HG03342 (cell line): Measurements from ENCODE around the gene TRIM41.
"Not testable (repeated sequence)": the region's sequence is repeated elsewhere in the genome, so short reads cannot be mapped to it uniquely, and the experiment has no call there.

ENCODE experiments used
- ATAC-seq: cut with Tn5 transposase; IDR thresholded peaks from one replicate; pipeline ENCODE4 v1.9.1; 2021; ENCODE audit warnings: mild to moderate bottlenecking, moderate library complexity; ENCODE audit not compliant: unreplicated experiment

Gene TRIM41

DNA sequence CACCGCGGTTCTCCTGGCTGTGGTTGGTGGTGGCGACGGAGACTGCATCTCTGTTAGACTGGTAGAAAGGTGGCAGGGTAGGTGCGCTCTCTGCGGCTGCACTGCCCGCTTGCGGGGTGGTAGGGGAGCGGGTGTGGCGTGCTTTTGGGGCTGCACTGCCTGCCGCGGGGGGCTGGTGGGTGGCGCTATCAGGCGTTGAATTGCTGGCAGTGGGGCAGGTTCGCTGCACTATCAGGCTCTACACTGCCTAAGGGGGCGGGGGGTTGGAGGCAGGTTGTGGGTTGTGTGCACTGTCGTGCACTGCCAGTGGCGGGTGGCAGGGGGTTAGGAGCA lies 58.9 kb downstream of the TRIM41 start:
- ATAC-seq, result no peak

- ATAC-seq, result not testable (repeated sequence)
Observed at GRCh38 chr5:181282415-181282814, 59.3 kb downstream of the TRIM41 start.

DNA sequence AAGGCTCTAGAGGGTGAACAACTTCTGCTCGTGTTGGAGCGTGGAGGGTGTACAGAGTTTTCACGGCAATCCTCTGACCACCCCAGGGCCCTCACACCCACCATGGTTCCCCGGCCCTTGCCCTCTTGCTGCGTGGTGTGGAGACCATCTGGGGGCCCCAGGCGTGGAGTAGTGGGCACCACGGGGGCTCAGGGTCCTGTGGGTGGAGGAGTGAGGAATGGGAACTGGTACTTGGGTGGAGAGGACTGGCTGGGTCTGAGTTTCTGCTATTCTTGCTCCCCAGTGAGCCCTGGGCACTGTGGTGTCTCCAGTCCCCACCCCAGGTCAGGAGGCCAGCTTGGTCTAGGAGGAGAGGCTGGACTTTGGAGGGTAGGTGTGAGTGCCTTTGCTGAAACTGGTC lies 59.8 kb downstream of the TRIM41 start:
- no peak for ATAC-seq

GRCh38 chr5:181283347-181283746 lies 60.3 kb downstream of the TRIM41 start:
- ATAC-seq, result no peak

- not testable (repeated sequence) for ATAC-seq
Observed at GRCh38 chr5:181283841-181284755, 61.0 kb downstream of the TRIM41 start.
